Germinal center (tissue), 1 donor: Measurements from ENCODE around the gene SULT1E1.

Source experiments
- DNase-seq: peaks from one replicate; pipeline ENCODE4 v3.0.0; 2012; ENCODE audit warnings: mixed read lengths, low spot score

SULT1E1 gene

GRCh38 chr4:69860052-69860451 is at the start of gene SULT1E1:
Gene SULT1E1 (minus strand): TSS chr4:69860145. CDS start chr4:69857644, 2,501 bp downstream.
- no peak for DNase-seq

DNA sequence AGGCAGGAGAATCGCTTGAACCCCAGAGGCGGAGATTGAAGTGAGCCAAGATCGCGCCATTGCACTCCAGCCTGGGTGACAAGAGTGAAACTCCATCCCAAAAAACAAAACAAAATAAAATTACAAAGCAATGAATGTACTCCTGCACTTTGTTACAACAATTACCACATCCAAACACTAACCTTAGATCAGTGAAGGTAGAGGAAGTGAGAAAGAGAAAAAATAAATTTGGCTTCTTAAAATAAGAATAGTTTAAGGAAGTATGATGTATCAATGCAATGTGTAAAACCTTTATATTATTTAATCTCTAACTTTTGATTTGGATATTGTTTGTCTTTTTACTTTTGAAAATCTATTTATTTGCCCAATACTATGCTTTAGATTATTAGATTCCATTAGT is 49.2 kb upstream of the SULT1E1 start:
- no peak for DNase-seq

DNA sequence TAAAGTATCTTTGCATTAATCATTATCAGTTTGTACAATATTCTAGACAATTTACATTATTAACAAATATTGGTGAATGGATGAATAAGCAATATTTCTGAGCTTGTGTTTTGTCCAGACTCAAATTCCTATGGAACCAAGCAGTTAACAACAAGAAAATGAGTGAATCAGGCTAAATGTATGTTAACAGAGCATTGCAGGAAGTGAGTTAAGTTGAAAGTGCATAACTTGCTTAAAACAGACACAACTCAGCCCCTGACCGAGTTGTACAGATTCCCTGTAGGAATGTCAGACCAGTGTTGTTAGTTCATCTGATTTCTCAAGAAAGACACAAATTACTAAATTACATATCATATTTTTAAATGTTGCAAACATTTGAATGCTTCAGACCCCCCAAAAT is 47.2 kb upstream of the SULT1E1 start:
- DNase-seq = no peak

DNA sequence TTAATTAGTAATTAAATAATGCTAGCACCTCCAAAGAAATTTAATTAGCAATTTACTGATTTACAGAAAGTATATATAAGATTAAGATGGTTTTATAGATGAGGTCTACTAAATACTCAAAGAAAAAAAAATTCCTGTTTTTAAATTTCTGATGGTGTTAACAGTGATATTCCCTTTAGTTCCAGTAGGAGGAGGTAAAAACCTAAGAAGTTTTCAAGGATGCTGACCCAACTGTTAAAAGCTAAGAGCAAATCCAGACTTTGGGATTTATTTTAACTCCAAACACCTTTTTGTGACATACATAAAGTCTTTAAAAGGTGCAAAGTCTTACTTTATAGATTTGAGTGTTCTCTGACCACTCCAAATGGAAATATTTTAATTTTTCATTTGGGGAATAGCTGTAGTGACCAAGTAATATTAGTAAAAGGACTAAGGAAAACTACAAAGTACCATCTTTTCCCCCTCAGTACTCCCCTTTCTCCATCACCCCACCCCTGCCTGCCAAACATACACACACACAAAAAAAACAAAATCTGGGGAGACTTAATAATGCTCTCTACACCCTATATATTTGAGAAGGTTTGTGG is 36.7 kb upstream of the SULT1E1 start:
- no peak for DNase-seq

DNA sequence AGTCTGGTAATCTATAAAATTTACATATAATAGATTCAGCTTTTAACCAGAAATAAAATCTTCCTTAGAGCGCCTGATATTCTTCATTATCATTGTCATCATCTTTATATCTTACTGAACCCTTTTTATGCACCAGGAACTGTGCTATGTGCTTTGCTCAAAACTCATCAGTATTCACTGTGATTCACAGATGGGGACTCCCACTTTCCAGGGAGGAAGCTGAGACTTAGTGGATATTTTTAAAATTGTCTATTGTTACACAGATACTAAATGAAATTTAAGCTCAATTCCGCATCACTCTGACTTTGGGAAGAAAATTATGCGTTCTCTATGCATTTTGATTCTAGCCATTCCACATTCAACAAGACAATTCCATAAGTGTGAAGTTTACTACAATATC is 34.8 kb upstream of the SULT1E1 start:
- DNase-seq = no peak

- DNase-seq = no peak
These were observed 34.2 kb upstream of the SULT1E1 start for GRCh38 chr4:69894186-69894585.

- no peak for DNase-seq
These were observed 28.4 kb upstream of the SULT1E1 start for GRCh38 chr4:69888336-69888735.

DNA sequence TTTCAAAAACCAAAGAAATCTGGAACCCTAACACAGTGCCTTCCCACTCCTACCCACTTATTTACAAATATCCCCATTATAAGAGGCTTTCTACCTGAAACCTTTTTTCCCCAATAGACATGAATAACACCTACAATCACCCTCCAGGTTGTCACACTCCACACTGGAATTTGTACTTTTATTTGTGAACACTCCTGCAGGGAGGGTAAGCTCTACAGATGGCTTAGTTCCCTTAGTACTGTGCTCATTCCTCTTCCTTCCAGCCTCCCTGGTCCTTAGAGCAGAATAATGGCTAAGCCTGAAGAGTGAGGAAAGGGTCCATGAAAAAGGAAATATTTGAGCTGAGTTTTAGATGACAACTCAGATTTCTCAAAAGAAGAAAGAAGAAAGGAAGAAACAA is 22.2 kb upstream of the SULT1E1 start:
- no peak for DNase-seq

DNA sequence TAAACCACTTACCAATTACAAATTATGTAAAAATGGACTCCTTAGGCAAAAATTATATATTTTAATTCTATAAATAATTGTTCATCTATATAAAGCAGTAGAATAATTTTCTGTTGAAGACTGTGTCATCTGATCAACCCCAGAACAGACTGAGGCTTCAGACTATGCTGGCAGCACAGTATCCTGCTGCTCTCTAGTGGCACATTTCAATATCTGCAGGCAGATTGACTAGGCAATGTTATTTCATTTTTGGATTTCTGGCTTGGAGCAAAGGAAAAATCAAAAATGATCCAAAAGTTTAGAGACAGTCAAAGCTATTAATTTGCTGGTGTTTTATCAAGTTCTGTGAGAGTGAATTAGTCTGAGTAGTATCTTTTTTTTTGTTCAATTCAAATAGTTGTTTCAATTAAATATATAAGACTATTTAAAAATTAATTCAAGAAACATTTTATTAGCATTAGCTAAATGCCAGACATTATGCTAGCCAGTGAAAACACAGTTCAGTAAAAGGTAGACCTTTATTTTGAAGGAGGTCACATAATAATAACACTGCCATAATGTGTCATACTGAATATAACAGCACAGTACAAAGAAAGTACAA is 21.3 kb upstream of the SULT1E1 start:
- DNase-seq = peak; percentile 5

- no peak for DNase-seq
These were observed 18.3 kb upstream of the SULT1E1 start for GRCh38 chr4:69878250-69878649.

DNA sequence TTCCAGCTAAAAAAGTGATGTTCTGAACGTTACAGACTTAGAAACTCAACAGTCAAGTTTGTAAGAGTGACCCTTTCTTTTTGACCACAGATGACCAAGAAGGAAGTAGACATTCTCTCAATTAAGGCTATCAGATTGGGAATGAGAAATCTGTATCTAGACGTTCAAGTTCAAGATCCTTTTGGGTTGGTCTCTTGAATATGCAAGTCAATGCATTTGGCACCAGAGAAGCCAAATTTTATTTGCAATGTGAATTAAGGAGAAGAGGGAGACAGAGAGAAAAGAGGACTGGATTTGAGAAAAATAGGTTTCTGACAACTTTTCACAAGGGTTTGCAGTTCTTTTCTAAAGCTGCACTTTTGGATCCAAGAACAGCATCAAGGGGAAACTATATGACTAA is 17.5 kb upstream of the SULT1E1 start:
- DNase-seq = no peak

GRCh38 chr4:69876071-69876470 is 16.1 kb upstream of the SULT1E1 start:
- no peak for DNase-seq

- no peak for DNase-seq
These were observed 15.6 kb upstream of the SULT1E1 start for GRCh38 chr4:69875576-69875975.

GRCh38 chr4:69874507-69874906 is 14.6 kb upstream of the SULT1E1 start:
- DNase-seq = no peak

- DNase-seq = no peak
These were observed 1.8 kb upstream of the SULT1E1 start for GRCh38 chr4:69861756-69862155.

DNA sequence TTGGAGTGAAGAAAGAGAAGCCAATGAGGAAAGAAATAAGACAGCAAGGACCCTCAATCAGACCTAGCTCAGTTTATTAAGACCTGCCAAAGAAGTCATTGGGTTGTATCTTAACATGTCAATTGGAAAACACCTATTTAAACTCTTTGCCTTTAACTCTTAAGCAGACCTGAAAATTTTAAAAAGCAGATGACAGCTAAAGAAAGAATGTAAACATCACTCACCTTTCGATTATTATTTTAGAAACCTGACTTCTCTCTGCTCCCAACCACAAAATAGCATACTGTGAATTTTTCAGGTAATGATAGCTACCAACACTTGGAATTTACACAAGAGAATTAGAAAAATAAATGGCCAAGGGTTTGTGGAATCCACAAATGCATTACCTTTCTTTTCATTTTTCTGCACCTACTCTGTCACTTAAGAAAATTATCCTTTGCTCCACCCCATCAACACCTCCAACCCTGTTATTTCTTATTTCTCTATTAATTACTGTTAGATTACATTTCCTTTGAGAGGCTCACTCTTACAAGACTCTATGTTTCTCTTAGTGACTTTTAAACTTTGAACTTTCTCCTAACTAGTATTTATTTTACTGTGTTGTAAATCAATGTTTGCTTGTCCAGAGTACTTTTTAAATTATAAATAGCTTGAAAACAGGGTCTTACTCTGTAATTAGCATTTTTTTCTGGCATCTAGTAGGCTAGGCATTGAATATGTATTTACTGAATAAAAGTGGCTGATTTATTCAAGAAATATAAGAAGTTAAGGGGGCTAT is 765 bp upstream of the SULT1E1 start:
- DNase-seq = no peak

- DNase-seq = no peak
These were observed 732 bp downstream of the SULT1E1 start for GRCh38 chr4:69859140-69859685.

GRCh38 chr4:69858690-69859089 is 1.3 kb downstream of the SULT1E1 start:
- DNase-seq = no peak

DNA sequence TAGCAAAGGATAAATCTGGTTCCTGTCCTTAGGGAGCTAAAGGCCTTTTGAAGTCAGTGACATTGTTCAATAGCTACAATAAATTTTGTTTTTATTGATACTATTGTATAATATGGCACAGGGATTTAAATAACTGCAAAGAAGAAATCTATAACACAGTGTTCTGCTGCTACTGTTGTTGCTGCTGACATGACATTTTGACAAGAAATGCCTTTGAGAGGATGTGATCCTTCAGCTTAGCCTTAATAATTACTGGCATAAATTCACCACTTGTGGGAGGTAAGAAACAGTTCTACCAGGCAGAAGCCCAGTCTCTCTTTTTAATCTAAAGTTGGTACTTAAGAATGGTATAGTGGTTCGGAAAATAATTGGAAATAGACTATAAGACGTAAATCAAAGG is 4.1 kb downstream of the SULT1E1 start:
- no peak for DNase-seq

GRCh38 chr4:69849969-69850368 is 10.0 kb downstream of the SULT1E1 start:
- DNase-seq = no peak

- DNase-seq = no peak
These were observed 10.6 kb downstream of the SULT1E1 start for GRCh38 chr4:69849297-69849696.

GRCh38 chr4:69848028-69848427 is 11.9 kb downstream of the SULT1E1 start:
- no peak for DNase-seq

DNA sequence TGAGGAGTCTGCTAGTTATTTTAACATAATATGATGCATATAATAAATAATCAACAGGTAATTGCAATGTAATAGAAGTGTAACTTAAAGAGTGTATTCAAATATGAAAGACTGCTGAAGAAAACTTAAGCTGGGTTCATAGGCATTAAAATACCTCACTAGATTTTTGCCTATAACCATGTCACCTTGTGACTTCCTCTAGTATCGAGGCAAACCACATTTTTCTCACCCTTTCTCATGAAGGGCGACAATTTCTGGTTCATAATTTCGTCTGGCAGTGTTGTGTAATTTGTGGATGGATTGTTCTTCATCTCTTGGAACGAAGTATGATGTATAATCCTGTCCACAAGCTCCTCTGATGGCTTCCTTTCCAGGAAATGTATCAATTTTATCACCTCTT is 16.0 kb downstream of the SULT1E1 start:
- DNase-seq = no peak
